OCI-LY1 (cell line): ENCODE measurements around the gene CSNK2A2.

Source experiments
- EZH2 ChIP-seq: fragments of 200-600 bp; sonication (generic), shearing (Covaris generic); IDR thresholded peaks from 2 replicates; pipeline ENCODE4 v1.8.0; 2017; ENCODE audit warnings: borderline replicate concordance, mixed run types, mild to moderate bottlenecking, antibody characterized with exemption, low read length, moderate library complexity, mixed read lengths
- TF ChIP-seq, protein P1 (sequence below): fragments of 200-600 bp; sonication (generic), shearing (Covaris generic); IDR thresholded peaks from 2 replicates; pipeline ENCODE4 v1.5.1; 2017; ENCODE audit warnings: mild to moderate bottlenecking, antibody characterized with exemption, low read length, moderate library complexity, mixed read lengths

DNA sequence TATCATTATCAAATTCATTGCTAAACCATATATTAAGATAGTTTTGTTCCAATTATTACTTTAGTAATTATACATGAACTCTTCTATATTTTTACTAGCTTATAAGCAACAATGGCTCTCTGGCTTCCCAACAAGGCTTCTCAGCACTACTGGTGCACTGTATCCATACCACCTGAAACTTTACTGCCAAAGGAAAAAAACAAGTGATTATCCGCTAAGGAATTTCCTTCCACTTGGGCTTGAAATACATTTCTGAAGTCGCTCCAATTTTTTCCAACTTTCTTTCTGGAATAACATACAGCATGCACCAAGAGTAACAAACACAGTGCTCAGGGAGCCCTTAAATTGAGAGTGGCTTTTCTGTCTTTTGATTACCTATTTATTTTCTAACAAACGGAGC lies 2.1 kb downstream of the CSNK2A2 start:
- TF ChIP-seq, protein P1, sequence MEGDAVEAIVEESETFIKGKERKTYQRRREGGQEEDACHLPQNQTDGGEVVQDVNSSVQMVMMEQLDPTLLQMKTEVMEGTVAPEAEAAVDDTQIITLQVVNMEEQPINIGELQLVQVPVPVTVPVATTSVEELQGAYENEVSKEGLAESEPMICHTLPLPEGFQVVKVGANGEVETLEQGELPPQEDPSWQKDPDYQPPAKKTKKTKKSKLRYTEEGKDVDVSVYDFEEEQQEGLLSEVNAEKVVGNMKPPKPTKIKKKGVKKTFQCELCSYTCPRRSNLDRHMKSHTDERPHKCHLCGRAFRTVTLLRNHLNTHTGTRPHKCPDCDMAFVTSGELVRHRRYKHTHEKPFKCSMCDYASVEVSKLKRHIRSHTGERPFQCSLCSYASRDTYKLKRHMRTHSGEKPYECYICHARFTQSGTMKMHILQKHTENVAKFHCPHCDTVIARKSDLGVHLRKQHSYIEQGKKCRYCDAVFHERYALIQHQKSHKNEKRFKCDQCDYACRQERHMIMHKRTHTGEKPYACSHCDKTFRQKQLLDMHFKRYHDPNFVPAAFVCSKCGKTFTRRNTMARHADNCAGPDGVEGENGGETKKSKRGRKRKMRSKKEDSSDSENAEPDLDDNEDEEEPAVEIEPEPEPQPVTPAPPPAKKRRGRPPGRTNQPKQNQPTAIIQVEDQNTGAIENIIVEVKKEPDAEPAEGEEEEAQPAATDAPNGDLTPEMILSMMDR, result no peak
- no peak for TF ChIP-seq EZH2
